ENCODE measurements around the gene SLC35F6.

GRCh38 chr2:26816893-26817292 lies 52.8 kb downstream of the SLC35F6 start:
- TF ChIP-seq CTCF (IDR thresholded peaks at IDR 0.05) (no peak), TCF7L2 (IDR thresholded peaks at IDR 0.05; ENCODE audit: low read depth, low read length) (no peak)
